ENCODE measurements around the gene ZNF469. TPM values are rescaled to one million over a fixed set of nuclear protein-coding genes. Genes with fewer than 3 reads are reported as not detected.

Gene ZNF469
- total RNA-seq, 3 donors from 2014 or later (not counting 1 experiment from before 2014, with no cell fraction given), result 4.5 to 5.8 (median 4.9) TPM

DNA sequence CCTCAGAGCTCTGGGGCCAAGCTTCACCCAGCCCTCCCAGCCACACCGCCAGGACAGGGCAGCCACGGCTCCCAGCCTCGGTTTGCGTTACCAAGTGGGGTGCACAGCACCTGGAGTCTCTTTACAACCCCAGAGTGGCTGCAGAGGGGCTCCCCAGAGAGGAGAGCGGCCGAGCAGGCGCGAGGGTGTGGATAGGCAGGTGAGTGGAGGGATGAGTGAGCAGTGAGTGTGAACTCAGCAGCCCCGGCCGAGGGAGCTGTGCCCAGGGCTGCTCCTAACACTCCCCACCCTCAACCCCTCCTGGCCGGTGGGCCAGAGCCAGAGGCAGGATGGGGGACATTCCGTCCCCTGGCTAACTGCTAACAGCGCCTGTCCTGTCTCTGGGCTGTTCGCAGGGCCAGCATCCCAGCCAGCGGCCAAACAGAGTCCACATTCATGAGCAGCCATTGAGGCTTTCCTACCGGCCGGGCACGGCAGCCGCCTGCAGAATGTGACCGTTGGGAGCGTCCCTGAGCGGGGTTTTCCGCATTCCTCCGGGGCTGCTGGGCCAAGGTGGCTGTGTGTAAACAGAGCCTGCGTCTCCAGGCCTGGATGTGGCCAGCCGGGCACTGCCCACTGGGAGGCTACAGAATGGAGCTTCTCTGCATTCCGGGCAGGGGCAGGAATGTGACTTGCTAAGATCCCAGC lies 5.3 kb downstream of the ZNF469 start:
- ATAC-seq (no peak), DNase-seq (no peak)
- WGBS (ENCODE audit: insufficient coverage), result 85% methylated on average over 26 of the region's 27 CpGs
- H3K36me3 Mint-ChIP-seq, result no peaks in the 10 kb centered on the region
- no peak overlapping the region for H3K27ac Mint-ChIP-seq
- Histone ChIP-seq H3K4me1 (ENCODE audit: control insufficient read depth, insufficient read depth, low read length) (peaks cover 7% of the 10 kb centered on the region), H3K36me3 (ENCODE audit: control insufficient read depth, insufficient read depth, low read length) (no peaks in the 10 kb centered on the region), H3K9me3 (ENCODE audit: control insufficient read depth, insufficient read depth, low read length) (no peaks in the 10 kb centered on the region), H3K27me3 (ENCODE audit: control insufficient read depth, insufficient read depth, low read length) (peaks cover 13% of the 10 kb centered on the region), H3K27ac (ENCODE audit: low read length) (no peak overlapping the region), H3K4me3 (ENCODE audit: low read length) (no peak overlapping the region)
- H3K27me3 Mint-ChIP-seq (ENCODE audit: low read depth in 2 of 2), result peaks cover 9 to 23% of the 10 kb centered on the region in 2 donors
- intact Hi-C loops (cut with micrococcal nuclease), result no loop called here
- H3K9me3 Mint-ChIP-seq, result no peaks in the 10 kb centered on the region
- no peak overlapping the region for H3K4me3 Mint-ChIP-seq
- H3K4me1 Mint-ChIP-seq, result no peaks in the 10 kb centered on the region
- TF ChIP-seq, protein P1, sequence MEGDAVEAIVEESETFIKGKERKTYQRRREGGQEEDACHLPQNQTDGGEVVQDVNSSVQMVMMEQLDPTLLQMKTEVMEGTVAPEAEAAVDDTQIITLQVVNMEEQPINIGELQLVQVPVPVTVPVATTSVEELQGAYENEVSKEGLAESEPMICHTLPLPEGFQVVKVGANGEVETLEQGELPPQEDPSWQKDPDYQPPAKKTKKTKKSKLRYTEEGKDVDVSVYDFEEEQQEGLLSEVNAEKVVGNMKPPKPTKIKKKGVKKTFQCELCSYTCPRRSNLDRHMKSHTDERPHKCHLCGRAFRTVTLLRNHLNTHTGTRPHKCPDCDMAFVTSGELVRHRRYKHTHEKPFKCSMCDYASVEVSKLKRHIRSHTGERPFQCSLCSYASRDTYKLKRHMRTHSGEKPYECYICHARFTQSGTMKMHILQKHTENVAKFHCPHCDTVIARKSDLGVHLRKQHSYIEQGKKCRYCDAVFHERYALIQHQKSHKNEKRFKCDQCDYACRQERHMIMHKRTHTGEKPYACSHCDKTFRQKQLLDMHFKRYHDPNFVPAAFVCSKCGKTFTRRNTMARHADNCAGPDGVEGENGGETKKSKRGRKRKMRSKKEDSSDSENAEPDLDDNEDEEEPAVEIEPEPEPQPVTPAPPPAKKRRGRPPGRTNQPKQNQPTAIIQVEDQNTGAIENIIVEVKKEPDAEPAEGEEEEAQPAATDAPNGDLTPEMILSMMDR (IDR thresholded peaks at IDR 0.05), result no peak

DNA sequence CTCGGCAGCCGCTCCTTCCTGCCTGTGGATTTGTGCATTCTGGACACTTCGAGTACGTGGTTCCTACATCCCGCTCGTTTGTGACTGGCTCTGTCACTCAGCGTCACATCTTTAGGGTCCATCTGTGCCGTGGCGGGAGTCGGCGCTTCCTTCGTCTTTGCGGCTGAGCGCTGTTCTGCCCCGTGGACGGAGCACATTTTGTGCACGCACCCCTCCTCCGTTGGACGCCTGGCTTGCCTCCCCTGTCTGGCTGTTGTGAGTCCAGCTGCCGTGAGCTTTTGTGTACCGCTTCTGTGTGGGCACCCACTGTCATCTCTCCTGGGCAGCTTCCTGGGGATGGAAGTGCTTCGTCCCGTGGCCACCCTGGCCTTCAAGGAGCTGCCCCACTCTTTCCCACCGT lies 6.4 kb downstream of the ZNF469 start:
- H3K4me3 ChIP-seq (ENCODE audit: low read length), result no peak overlapping the region
- DNase-seq (no peak), ATAC-seq (no peak)
- H3K27me3 ChIP-seq (ENCODE audit: control insufficient read depth, insufficient read depth, low read length), result peaks cover 9% of the 10 kb centered on the region
- H3K9me3 ChIP-seq (ENCODE audit: control insufficient read depth, insufficient read depth, low read length), result no peaks in the 10 kb centered on the region
- Mint-ChIP-seq H3K4me3 (no peak overlapping the region), H3K27ac (no peak overlapping the region), H3K36me3 (no peaks in the 10 kb centered on the region), H3K4me1 (no peaks in the 10 kb centered on the region), H3K27me3 (ENCODE audit: low read depth in 2 of 2) (peaks cover 9 to 20% of the 10 kb centered on the region in 2 donors), H3K9me3 (no peaks in the 10 kb centered on the region)
- H3K4me1 ChIP-seq (ENCODE audit: control insufficient read depth, insufficient read depth, low read length), result peaks cover 4% of the 10 kb centered on the region
- WGBS (ENCODE audit: insufficient coverage), result 89% methylated on average over 24 of the region's 24 CpGs
- intact Hi-C loops (cut with micrococcal nuclease), result no loop called here
- H3K36me3 ChIP-seq (ENCODE audit: control insufficient read depth, insufficient read depth, low read length), result no peaks in the 10 kb centered on the region
- H3K27ac ChIP-seq (ENCODE audit: low read length), result no peak overlapping the region
- TF ChIP-seq, protein P1 (IDR thresholded peaks at IDR 0.05), result no peak

DNA sequence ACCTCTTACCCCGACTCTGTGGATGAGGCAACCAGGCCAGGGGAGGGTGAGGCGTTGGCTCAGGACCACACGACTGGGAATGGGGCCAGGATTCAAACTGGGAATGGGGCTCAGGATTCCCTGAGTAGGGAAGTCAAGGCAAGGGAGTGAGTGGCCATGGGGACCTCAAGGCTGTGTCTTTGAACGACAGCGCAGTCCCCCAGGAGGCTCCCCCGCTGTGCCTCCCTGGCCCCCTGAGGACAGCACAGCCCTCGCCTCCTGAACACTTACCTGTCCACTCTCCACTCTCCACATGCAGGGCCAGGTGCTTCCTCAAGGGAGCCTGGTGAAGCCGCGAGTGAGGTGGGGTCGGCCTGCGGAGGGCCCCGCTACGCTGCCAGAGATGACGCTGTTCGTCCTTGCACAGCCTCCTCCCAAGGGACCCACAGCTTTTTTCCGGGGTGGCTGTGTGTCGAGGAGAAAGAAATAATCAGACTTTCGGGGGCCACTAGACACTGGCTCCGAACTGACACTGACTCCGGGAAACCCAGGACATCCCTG lies 6.9 kb downstream of the ZNF469 start:
- WGBS (ENCODE audit: insufficient coverage), result 74% methylated on average over 20 of the region's 20 CpGs
- intact Hi-C loops (cut with micrococcal nuclease), result no loop called here
- ATAC-seq (no peak), DNase-seq (no peak)
- Mint-ChIP-seq H3K4me3 (no peak overlapping the region), H3K27ac (no peak overlapping the region), H3K4me1 (no peaks in the 10 kb centered on the region), H3K9me3 (no peaks in the 10 kb centered on the region), H3K36me3 (no peaks in the 10 kb centered on the region), H3K27me3 (ENCODE audit: low read depth in 2 of 2) (peaks cover 8 to 15% of the 10 kb centered on the region in 2 donors)
- no peaks in the 10 kb centered on the region for H3K4me1 ChIP-seq (ENCODE audit: control insufficient read depth, insufficient read depth, low read length)
- H3K36me3 ChIP-seq (ENCODE audit: control insufficient read depth, insufficient read depth, low read length), result no peaks in the 10 kb centered on the region
- H3K27ac ChIP-seq (ENCODE audit: low read length), result no peak overlapping the region
- no peaks in the 10 kb centered on the region for H3K9me3 ChIP-seq (ENCODE audit: control insufficient read depth, insufficient read depth, low read length)
- no peak overlapping the region for H3K4me3 ChIP-seq (ENCODE audit: low read length)
- H3K27me3 ChIP-seq (ENCODE audit: control insufficient read depth, insufficient read depth, low read length), result peaks cover 5% of the 10 kb centered on the region
- TF ChIP-seq, protein P1 (IDR thresholded peaks at IDR 0.05), result no peak

All from natural killer cell (primary cell).